Left renal cortex interstitium (tissue), 4 donors: ENCODE data around the gene C12orf54. TPM values are rescaled to one million over a fixed set of nuclear protein-coding genes. Genes with fewer than 3 reads are reported as not detected.
"Not testable (repeated sequence)": the region's sequence is repeated elsewhere in the genome, so short reads cannot be mapped to it uniquely, and the experiment has no call there.

Source experiments
- DNase-seq, 4 donors: peaks; one replicate each; pipeline ENCODE4 v3.0.0-alpha.2; 2013; ENCODE audit warnings: low read depth in 4 of 4, low spot score in 2 of 4, missing footprints in 1 of 4
- polyA plus RNA-seq, 4 donors: library from polyadenylated mRNA; unstranded; fragments of 120-200 nt; gene quantifications; one replicate each; pipeline ENCODE4 v1.2.1, GENCODE V29; 2013; ENCODE audit not compliant: insufficient read length in 4 of 4

Gene C12orf54
- polyA plus RNA-seq, 4 donors, result 0.21 to 0.77 (median 0.45) TPM

DNA sequence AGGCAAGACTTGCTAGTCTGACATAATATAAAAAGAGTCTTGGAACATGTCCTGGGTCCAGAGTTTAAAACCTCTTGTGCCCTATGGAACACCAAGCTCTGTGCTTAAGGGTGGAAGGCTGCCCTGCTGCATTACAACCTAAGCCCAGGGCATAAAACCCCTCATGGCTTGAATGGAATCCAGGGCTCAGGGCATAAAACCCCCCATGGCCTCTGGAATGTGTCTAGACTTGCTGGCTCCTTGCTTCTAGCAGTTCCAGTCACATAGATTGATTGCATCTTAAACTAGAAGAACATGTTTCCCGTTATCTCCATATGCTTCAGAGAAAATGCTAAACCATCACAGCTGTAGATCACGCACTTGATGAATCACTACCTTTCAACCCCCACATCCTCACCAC lies 24.5 kb downstream of the C12orf54 start:
- not testable (repeated sequence) for DNase-seq

DNA sequence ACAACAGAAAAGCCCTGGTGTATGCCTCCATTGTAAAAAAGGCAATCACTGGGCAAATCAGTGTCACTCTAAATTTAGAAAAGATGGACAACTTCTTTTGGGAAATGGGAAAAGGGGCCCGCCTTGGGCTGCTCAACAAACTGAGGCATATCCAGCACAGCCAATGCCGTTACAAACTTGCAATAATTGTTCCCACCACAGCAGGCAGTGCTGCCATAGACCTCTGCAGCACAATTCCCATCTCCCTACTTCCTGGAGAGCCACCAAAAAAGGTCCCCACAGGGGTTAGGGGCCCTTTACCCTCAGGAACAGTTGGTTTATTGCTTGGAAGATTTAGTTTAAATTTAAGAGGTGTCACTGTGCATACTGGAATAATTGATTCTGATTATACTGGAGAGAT lies 26.7 kb downstream of the C12orf54 start:
- no peak for DNase-seq

DNA sequence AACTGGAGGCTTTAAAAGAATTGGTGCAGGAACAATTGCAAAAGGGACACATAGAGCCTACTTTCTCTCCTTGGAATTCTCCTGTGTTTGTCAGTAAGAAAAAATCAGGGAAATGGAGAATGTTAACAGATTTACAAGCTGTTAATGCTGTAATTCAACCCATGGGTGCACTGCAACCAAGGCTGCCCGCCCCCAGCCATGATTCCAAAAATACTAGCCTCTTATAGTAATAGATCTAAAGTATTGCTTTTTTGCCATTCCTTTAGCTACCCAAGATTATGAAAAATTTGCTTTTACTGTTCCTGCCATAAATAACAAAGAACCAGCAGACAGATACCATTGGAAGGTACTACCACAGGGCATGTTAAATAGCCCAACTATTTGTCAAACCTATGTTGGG lies 27.8 kb downstream of the C12orf54 start:
- DNase-seq, result no peak

DNA sequence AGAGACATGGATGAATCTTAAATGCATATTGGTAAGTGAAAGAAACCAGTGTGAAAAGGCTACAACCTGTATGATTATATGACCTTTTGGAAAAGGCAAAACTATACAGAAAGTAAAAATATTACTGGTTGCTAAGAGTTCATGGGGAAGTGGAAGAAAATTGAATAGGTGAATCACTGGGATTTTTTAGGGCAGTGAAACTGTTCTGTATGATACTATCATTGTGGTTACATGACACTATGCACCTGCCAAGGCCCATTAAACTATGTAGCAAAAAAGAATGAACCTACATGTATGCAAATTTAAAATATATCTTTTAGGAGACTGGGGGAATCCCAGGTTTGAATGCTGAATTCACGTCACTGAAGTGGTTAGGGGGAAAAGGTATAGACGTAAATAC lies 30.6 kb downstream of the C12orf54 start:
- no peak for DNase-seq

DNA sequence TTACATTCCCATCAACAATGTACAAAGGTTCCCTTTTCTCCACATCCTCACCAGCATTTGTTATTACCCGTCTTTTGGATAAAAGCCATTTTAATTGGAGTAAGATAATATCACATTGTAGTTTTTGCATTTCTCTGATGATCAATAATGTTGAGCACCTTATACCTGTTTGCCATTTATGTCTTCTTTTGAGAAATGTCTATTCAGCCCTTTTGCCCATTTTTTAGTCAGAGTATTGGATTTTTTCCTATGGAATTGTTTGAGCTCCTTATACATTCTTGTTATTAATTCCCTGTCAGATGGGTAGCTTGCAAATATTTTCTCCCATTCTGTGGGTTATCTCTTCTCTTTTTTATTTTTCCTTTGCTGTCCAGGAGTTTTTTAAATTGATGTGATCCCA lies 32.4 kb downstream of the C12orf54 start:
- DNase-seq, result no peak

DNA sequence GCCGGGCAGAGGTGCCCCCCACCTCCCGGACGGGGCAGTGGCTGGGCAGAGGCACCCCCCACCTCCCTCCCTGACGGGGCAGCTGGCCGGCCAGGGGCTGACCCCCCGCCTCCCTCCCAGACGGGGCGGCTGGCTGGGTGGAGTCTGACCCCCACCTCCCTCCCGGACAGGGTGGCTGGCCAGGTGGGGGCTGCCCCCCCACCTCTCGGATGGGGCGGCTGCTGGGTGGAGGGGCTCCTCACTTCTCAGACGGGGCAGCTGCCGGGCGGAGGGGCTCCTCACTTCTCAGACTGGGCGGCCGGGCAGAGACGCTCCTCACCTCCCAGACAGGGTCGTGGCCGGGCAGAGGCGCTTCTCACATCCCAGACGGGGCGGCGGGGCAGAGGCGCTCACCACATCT lies 38.1 kb downstream of the C12orf54 start:
- not testable (repeated sequence) for DNase-seq

DNA sequence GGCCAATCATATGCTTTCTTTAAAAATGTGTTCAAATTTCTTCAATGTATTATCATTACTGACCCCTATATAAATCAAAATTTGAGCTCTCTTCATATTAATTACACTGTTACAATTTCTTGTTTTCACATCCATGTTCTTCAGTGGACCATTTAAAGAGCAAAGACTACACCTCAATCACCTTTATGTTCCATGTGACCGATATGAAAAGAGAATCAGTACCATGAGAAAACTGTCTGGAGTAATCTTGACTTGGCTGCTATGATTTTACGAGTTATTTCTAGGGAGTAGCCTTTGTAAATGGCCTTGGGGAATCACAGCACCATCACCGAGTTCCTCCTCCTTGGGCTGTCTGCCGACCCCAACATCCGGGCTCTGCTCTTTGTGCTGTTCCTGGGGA lies 43.0 kb downstream of the C12orf54 start, which contains the start of gene OR8S1:
Gene OR8S1 (plus strand): TSS at position 301 of the 400 bp plus-strand sequence. CDS start 0 bp downstream, at position 301.
- DNase-seq, result no peak

DNA sequence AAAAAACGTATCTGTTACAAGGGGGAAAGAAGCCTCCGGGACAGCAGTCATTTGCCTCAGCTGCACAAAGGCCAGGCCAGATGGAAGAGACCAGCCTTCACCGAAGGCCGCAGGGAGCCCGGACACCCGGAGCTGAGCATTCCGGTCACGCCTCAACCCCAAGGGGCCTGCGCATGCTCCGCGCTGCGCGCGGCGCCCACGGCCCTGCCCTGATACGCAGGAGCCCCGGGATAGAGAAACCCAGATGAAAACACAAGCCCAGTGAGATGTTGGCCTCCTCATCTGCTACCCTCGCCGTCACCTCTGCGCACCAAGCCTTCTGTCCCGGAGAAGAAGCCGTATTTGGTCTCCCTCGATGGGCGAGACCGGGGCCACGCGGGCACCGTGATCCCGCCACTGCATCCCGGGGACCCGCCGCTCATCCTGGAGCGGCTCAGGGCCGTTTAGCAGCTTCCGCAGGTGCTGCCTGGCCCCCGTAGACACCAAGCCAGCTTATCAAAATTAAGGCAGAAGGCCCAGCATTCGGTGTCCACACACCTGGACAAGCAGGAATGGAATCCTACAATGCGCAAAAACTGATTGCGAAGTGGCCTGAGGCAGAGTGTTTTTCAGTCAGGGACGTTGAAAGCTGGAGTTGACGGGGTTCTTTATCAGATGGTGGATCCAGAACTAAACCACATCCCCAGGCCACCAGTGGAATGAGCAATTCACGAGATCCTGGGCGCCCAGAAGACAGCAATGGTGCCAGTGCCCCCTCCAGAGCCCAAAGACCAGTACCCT lies 45.8 kb downstream of the C12orf54 start:
- no peak for DNase-seq

DNA sequence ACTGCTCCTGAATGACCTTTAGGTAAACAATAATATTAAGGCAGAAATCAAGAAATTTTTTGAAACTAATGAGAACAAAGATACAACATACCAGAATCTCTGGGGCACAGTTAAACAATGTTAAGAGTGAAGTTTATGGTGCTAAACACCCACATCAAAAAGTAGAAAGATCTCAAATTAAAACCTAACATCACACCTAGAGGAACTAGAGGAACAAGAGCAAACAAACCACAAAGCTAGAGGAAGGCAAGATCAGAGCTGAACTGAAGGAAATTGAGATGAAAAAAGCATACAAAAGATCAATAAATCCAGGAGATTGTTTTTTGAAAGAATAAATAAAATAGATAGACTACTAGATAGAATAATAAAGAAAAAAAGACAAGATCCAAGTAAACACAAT lies 50.3 kb downstream of the C12orf54 start:
- DNase-seq, result no peak

DNA sequence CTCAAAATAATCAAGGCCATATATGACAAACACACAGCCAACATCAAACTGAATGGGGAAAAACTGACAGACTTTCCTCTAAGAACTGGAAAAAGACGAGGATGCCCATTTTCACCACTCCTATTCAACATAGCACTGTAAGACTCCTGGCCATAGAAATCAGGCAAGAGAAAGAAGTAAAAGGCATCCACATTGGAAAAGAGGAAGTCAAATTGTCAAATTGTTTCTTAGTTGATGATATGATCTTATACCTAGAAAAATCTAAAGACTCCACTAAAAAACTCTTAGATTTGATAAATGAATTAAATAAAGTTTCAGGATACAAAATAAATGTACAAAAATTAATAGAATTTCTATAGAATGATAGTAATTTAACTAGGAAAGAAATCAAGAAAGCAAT lies 54.3 kb downstream of the C12orf54 start:
- DNase-seq, result no peak

DNA sequence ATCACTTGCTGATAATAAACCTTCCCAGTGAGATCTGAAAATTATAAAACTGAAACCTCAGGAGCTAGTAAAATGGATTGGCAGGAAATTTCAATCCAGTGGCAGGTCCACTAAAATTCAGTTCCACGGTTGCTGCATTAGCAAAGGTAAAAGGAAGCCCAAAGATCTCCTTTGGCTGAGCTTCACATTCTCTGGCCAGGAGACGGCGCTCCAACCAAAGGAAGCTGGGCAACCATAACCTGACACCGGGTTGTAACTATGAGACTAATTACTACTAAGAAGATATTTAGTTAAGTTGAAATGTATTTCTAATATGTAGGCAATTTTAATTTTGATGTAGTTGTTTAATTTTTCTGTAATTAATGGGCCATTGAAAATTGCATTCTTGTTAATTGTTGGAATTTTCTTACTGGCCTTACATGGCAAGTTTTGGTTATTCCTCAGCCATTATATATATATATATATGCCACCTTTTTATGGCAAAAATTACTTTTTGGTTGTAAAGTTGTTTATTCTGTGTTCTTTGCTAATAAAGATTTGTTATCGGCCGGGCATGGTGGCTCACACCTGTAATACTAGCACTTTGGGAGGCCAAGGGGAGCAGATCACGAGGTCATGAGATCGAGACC lies 60.1 kb downstream of the C12orf54 start:
- peak in 2 of 4 donors; percentile 1 to 10 for DNase-seq

DNA sequence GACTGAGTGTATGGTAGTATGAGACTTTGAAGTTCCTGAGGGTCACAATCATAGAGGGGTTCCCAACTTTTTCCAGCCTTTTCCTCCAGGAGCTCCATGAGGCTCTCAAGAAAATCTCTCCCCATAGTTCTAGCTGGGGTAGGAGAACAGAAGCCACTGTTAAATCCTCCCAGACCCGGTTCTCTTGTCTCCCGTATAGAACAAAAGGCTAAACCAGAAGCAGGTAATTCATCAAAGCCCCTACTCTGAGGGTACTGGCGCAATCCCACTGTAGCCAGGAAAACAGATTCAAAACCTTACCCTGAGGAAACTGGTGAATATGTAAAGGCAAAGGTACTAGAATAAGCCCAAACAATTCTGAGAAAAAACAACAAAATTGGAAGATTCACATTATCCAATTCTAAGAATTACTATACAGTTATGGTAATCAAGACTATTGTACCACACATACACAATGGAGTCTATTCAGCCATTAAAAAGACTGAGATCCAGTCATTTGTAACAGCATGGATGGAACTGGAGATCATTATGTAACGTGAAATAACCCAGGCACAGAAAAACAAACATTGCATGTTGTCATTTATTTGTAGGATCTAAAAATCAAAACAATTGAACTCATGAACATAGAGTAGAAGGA lies 63.7 kb downstream of the C12orf54 start:
- no peak for DNase-seq

Other genes with a start within 250 kb of the C12orf54 start
- 10 to 100 TPM; 20.7 to 29.9 (median 27.0) TPM for gene ZNF641, start 131.6 kb upstream of the C12orf54 start, polyA plus RNA-seq
- under 1 TPM; 0.19 to 0.30 (median 0.26) TPM for gene ANP32D, start 9.9 kb upstream of the C12orf54 start, polyA plus RNA-seq
- not detected for gene OR8S1, start 43.1 kb downstream of the C12orf54 start, polyA plus RNA-seq
- gene LALBA, start 87.5 kb downstream of the C12orf54 start, polyA plus RNA-seq, result not detected
- gene KANSL2, start 199.7 kb downstream of the C12orf54 start, polyA plus RNA-seq, result 10 to 100 TPM; 49.8 to 59.2 (median 53.7) TPM
- 10 to 100 TPM; 25.3 to 35.6 (median 31.1) TPM for gene CCNT1, start 234.2 kb downstream of the C12orf54 start, polyA plus RNA-seq